CD4-positive, alpha-beta T cell treated with Interleukin-21 for 1 hour (primary cell): ENCODE data around the gene SCYGR8.
"Not testable (repeated sequence)": the region's sequence is repeated elsewhere in the genome, so short reads cannot be mapped to it uniquely, and the experiment has no call there.

Experiments used
- DNase-seq: peaks from one replicate; pipeline ENCODE4 v3.0.0-alpha.2; 2020

The SCYGR8 gene

GRCh38 chr2:227745594-227745993 is at the start of gene SCYGR8:
Gene SCYGR8, plus strand, starts transcription at chr2:227745894. Its CDS starts 0 bp downstream, at chr2:227745894.
- no peak for DNase-seq

GRCh38 chr2:227696990-227697679 is 48.6 kb upstream of the SCYGR8 start:
- DNase-seq, result no peak

DNA sequence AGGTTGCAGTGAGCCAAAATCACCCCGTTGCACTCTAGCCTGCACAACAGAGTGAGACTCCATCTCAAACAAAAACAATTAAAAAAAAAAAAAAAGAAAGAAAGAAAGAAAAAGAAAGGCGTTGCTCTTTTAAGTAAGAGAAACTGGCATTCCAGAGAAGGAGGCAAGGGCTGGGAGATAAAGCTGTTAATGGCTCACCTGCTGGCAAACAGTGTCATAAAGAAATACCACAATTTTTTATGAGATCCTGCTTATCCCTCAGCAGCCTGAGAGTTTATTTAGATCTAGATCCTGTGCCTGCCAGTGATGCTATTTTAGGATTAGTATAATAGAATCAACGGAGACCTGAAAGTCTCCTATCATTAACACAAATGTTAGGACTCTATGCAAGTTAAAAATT is 44.1 kb upstream of the SCYGR8 start:
- no peak for DNase-seq

DNA sequence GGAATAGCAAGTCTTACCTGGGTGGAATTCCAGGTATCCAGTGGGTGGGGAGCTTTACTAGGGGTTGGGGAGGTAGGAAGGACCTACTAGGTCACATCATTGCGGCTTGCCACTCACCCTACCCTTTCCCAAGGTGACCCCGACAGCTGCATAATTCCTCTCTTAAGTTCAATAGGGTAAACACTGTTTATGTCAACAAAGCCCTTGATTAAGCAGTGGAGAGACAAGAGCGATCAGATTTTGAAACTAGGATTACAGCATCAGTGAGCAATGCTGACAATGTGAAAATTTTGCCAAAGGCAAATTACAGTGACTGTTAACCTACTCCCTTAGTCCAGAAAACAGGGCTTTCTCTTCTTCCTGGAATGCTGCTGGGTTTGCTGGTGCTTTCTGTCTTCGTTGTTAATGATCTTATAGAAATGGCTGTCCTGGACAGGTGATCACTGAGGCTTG is 42.4 kb upstream of the SCYGR8 start:
- DNase-seq, result no peak

DNA sequence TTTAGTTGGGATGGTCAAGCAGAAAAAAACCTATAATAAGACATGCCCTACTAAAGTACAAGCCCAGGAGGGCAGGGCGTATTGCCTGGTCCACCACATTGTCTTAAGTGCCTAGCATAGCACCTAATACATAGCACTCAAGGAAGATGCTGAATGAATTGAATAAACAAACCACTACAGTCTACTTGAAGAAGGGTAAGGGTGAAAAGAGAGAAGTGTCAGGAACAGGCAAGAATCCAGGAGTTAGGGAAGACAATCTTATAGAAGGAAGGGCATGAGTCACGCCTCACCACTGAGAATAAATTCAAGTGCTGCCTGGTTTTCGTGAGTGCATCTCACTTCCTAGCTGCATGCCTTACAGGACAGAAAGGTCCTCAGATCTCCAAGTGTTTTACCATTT is 41.7 kb upstream of the SCYGR8 start:
- no peak for DNase-seq

- no peak for DNase-seq
Measured at GRCh38 chr2:227706859-227707258, 38.8 kb upstream of the SCYGR8 start.

- DNase-seq, result no peak
Measured at GRCh38 chr2:227707390-227707789, 38.3 kb upstream of the SCYGR8 start.

DNA sequence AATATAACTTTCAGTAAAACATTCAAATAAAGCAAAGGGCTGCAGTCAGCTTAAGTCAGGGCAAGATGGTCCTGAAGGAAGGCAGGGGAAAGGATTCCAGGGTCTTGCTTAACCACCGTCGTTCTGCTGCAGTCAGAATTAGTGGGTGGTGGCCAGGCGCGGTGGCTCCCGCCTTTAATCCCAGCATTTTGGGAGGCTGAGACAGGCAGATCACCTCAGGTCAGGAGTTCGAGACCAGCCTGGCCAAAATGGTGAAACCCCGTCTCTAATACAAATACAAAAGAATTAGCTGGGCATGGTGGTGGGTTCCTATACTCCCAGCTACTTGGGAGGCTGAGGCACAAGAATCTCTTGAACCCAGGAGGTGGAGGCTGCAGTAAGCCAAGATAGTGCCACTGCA is 34.7 kb upstream of the SCYGR8 start:
- no peak for DNase-seq

DNA sequence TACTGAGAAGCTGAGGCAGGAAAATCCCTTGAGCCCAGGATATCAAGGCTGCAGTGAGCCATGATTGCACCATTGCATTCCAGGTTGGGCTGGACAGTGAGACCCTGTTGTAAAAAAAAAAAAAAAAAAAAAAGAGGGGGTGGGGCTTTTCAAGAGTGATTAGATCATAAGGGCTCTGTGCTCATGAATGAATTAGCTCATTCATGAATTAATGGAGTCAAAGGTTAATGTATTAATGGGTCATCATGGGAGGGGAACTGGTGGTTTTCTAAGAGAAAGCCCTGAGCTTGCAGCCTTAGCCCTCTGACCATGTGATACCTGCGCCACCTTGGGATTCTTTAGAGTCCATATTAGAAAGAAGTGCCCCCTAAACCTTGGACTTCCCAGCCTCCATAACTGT is 32.4 kb upstream of the SCYGR8 start:
- no peak for DNase-seq

DNA sequence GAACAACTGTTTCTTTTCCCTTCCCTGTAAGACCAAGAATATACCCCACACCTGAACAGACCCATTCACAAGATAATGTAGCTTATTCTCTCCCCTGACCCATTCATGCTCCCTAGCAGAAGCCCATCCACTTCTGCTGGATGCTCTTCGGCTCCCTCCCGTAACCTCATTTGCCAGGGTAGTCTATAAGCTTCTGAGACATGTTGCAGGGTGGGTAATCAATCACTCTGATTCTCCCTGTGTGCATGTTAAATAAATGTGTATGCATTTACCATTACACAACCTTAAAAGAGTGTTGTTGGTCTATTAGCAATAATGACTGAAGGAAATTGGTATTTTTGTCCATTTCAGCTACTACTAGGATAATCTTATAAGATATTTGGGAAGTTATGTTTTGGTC is 29.2 kb upstream of the SCYGR8 start:
- DNase-seq, result no peak

- no peak for DNase-seq
Measured at GRCh38 chr2:227717687-227718567, 27.8 kb upstream of the SCYGR8 start, which contains the start of gene SLC19A3. Gene SLC19A3, minus strand, starts transcription at chr2:227718028. Its CDS starts 15,710 bp downstream, at chr2:227702318.

DNA sequence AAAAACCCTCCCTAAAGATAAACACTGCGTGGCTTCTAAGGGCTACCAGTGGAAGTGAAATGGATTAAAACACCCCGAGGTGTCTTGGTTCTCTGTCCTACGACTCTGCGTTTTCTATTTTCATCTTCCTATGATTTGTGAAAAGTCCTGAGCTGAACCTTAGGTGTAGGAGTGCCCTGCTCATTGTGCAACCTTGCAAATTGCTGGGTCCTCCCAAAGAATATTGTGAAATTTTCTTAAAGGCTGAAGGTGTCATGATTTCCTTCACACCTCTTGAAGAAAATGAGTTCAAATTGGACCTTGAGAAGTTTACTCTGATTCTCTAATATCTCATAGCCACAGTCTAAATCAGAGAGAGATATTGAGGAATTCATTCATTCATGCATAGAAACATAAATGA is 26.1 kb upstream of the SCYGR8 start:
- DNase-seq, result no peak

GRCh38 chr2:227720680-227721079 is 25.0 kb upstream of the SCYGR8 start:
- DNase-seq, result no peak

DNA sequence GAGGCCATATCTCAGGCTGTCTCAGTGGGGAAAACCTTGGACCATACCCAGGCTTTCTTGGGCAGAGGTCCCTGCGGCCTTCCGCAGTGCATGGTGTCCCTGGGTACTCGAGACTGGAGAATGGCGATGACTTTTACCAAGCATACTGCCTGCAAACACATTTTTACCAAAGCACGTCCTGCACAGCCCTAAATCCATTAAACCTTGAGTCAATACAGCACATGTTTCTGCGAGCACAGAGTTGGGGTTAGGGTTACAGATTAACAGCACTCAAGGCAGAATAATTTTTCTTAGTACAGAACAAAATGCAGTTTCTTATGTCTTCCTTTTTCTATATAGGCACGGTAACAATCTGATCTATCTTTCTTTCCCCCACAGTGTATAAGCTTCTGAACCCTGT is 22.9 kb upstream of the SCYGR8 start:
- DNase-seq, result not testable (repeated sequence)

- no peak for DNase-seq
Measured at GRCh38 chr2:227724394-227725039, 21.2 kb upstream of the SCYGR8 start, which contains the start of gene SCYGR6. Gene SCYGR6, minus strand, starts transcription at chr2:227724757. Its CDS starts 0 bp downstream, at chr2:227724757.

GRCh38 chr2:227728035-227728434 is 17.7 kb upstream of the SCYGR8 start, which contains the start of gene SCYGR7:
Gene SCYGR7, plus strand, starts transcription at chr2:227728335. Its CDS starts 0 bp downstream, at chr2:227728335.
- DNase-seq, result no peak

DNA sequence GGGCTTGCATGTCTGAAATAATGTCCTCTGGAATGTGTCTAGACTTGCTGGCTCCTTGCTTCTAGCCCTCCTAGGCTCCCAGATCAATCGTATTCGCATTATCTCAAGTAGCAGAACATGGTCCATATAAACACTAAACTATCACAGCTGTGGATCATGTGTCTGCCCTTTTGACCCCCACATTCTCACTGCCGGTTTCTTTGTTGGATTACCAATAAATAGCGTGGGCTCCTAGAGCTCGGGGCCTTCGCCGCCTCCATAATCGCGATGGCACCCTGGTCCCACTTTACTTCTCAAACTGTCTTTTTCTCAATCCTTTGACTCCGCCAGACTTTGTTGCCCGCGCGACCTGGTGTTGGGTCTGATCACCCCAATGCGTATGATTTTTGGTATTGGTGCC is 6.3 kb upstream of the SCYGR8 start:
- DNase-seq, result no peak

- DNase-seq, result not testable (repeated sequence)
Measured at GRCh38 chr2:227740705-227741104, 5.0 kb upstream of the SCYGR8 start.

DNA sequence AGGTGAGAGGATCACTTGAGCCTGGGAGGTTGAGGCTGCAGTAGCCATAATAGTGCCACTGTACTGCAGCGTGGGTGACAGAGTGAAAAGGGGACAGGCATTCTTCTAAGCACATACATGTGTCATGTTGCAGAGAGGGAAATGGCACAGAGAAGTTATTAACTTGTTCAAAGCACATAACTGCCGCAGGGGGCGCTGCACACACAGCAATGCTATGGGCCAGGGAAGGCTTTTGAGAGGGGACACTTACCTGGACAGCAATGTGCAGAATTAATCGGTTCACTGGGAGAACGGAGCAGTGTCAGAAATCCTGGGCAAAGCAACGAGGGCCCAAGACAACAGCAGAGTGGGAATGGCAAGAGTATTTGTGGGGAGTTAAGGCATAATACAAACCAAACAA is 2.4 kb downstream of the SCYGR8 start:
- no peak for DNase-seq

GRCh38 chr2:227756261-227756660 is 10.6 kb downstream of the SCYGR8 start:
- DNase-seq, result not testable (repeated sequence)

GRCh38 chr2:227759411-227760118 is 13.9 kb downstream of the SCYGR8 start:
- DNase-seq, result no peak

- no peak for DNase-seq
Measured at GRCh38 chr2:227761740-227762476, 16.2 kb downstream of the SCYGR8 start.
